SW480 (cell line): Measurements from ENCODE around the gene LRRFIP2.
"Not testable (repeated sequence)": the region's sequence is repeated elsewhere in the genome, so short reads cannot be mapped to it uniquely, and the experiment has no call there.

ENCODE experiments used
- DNase-seq: peaks from one replicate; pipeline ENCODE4 v3.0.0-alpha.2; 2016; ENCODE audit warnings: low spot score

LRRFIP2 gene

DNA sequence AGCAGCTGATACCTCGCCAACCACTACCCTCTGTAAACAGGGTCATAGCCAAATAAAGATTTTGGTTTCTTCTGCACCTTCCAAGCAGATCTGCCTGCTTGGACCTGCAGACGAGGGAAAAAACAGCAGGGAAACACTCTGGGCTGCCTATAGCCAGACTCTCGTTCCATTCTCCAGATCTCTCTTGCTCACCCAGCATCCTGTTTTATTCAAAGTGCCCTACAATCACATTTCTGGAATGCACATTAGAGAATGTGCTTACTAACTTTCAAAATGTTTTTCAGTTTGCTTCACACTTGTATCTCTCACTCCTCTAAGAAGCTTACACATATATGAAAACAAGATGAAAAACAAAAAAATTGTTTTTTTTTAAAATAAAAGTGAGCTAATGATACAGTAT is 109.6 kb downstream of the LRRFIP2 start:
- DNase-seq = no peak

DNA sequence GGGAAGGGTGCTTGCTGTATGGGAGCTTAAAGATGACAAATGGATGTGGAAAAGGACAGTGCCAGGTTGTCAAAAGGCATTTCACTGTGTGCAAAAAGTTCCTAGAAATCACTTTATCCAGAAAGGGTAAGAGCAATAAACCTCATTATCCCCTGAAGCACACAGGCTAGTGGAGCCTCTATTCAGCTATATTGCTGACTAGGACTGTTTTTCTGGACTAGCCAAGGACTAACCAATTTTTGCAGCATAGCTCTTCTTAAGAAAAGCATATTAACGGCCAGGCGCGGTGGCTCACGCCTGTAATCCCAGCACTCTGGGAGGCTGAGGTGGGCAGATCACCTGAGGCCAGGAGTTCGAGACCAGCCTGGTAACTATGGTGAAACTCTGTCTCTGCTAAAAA is 116.3 kb downstream of the LRRFIP2 start:
- no peak for DNase-seq

DNA sequence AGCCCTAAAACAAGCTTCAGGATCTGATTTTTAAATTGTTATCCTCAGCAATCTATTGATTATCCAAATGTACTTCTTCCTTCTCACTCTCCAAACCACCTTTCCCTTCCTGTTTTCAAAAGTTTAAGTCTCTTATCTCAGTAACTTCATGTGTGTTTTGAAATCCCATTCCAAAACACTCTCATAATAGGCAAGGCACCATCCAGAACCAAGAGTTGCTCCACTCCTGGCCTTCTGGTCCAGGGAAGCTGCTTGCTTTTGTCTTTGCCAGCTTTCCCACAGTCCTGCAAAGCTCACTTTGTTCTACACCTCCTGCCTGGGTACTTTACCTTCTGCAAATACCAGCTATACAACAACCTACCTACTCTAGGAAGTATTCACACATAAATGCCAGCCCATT is 117.6 kb downstream of the LRRFIP2 start:
- no peak for DNase-seq

DNA sequence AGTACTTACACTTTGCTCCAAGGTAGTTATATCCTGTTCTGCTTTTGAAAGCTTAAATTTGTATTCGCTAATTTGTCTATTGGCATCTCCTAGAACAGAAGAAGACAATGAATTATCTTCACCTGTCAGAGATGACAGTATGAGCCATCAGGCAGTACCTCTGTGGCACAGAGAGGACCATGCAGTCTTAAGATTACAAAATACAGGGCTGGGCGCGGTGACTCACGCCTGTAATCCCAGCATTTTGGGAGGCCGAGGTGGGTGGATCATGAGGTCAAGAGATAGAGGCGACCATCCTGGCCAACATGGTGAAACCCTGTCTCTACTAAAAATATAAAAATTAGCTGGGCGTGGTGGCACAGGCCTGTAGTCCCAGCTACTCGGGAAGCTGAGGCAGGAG is 119.3 kb downstream of the LRRFIP2 start:
- not testable (repeated sequence) for DNase-seq

DNA sequence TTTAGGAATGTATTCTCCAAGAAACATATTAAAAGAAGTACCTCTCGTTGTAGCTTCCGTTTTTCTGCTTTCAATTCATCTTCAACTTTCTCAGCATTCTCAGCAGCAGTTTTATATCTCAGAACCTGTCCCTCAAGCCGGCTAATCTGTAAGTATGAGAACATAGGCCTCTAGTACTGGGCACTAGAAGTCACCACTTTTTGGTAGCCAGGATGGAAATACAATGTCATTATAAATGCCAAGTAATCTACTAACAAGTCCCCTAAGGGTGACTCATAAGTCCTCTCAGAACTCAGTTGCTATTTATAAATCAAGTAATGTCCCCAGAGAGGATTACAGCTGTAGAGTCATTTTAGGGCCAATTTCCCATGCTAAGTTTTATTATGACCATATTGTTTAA is 120.0 kb downstream of the LRRFIP2 start:
- no peak for DNase-seq

DNA sequence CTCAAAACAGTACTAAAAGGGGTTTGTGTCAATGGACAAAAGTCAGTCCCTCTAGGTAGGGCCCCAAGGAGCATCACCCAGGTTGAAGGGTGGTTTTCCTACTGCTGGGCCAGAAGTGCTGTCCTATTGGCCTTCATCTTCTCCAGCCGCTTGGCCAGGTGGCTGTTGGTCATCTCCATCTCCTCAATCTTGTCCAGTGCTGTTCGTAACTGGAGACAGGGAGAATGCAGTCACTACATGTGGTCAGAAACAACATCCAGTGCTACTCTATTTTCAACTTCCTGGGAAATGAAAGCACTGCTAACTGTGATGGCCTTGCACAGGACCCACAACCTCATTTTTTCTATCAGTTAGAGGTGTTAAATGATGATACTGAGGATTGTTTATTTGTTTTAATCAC is 120.6 kb downstream of the LRRFIP2 start:
- no peak for DNase-seq

DNA sequence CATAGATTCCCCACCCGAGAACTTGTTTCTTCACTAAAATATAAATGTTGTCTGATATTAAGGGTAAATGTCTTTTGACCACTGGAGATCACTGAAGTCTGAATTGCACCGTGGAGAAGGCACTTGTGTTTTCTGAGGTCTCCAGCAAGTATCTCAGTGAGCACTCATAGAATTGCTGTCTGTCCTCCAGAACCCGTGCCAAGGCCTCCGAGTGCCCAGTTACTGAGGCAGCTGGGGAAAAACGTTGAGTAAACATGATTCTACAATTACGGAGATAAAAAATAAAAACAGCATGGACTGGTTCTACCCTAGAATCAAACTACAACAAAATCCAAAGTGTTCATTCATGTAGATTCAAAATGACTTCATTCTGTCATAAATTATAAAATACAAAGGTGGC is 121.0 kb downstream of the LRRFIP2 start:
- no peak for DNase-seq

DNA sequence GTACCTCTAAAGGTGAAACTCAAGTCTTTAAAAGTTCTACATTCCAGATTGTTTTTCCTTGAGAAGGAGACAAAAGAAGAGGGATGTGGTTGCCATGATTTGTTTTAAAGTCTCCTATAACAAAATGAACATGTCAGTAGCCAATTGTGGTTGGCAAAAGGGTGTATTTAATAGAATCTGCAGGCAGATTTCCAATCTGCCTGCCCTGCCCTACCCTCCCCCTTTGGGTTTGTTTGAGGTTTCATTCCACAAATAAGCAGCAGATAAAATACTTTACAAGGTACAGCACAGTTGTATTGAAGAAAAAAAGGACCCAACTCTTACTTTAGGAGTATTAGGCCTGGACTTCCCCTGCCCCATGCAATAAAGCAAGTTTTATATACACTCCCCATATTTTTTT is 121.5 kb downstream of the LRRFIP2 start:
- DNase-seq = no peak

DNA sequence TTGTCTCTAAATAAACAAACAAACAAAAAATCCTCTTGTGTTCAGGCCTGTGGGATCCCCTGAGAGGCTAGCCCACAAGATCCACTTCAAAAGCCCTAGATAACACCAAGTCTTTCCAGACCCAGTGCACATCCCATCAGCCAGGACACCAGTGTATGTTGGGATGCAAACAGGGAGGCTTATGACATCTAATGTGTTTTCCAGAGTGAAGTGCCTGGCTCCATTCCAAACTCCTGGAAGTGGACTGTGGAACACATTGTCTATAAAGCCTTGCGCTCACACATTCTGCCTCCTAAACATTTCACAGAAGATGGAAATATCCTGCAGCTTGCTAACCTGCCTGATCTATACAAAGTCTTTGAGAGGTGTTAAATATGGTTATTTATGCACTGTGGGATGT is 124.1 kb downstream of the LRRFIP2 start:
- DNase-seq = no peak

DNA sequence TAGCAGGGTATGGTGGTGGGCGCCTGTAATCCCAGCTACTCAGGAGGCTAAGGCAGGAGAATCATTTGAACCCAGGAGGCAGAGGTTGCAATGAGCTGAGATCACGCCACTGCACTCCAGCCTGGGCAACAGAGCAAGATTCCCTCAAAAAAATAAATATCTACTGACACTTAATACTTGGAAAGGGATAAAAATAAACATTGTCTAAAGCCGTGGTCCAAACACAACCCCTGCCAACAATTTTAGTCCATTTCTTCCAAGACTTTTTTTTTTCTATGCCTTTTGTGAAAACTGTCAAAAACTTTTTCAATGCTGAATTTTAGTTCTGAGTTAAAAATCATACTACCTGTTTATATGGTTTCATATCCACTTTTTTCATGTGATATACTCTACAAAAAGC is 131.7 kb downstream of the LRRFIP2 start:
- DNase-seq = not testable (repeated sequence)

DNA sequence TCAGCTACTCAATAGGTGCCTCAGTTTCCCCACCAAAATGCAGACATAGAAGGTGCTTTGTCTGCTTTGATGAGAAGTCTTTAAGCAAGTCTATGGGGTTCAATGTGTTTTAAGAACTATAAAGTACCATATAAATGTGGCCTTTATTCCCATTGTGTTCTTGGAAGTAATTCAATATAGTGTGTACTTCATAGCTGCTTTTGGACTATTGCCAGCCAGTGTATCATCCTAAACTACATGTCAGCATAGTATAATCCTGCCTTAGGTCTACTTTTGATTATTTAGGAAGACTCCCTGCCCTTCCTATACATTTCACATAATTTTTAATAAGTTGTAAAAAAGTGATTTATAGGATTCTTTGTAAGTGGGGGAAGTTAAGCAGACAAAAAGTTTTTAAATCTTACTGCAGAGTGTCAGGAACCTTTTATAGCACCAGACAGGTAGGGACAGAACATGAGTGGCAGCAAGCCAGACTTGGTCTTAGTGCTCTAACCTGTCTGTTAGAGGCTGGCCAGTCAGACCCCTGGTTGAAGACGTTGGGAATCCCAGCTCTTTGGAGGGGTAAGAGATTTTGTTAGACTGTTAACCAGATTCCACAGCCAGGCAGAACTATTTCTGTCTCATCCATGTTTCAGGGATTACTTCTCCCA is 132.7 kb downstream of the LRRFIP2 start:
- no peak for DNase-seq

DNA sequence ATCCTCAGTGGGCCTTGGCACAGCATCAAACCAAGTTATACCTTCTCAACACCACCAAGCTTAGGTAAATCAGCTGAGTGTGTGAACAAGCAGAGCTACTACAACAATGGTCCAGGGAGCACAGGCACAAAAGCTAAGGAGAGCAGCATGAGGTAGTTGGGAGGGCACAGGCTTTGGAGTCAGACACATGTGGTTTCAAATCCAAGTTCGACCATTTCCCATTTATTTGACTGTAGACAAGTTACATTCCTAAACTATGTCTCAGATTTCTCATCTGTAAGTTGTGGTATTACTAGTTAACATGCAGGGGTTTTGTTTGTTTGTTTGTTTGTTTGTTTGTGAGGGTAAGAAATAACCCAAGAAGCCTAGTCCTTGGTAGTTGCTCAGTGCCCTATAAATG is 134.2 kb downstream of the LRRFIP2 start:
- DNase-seq = no peak

DNA sequence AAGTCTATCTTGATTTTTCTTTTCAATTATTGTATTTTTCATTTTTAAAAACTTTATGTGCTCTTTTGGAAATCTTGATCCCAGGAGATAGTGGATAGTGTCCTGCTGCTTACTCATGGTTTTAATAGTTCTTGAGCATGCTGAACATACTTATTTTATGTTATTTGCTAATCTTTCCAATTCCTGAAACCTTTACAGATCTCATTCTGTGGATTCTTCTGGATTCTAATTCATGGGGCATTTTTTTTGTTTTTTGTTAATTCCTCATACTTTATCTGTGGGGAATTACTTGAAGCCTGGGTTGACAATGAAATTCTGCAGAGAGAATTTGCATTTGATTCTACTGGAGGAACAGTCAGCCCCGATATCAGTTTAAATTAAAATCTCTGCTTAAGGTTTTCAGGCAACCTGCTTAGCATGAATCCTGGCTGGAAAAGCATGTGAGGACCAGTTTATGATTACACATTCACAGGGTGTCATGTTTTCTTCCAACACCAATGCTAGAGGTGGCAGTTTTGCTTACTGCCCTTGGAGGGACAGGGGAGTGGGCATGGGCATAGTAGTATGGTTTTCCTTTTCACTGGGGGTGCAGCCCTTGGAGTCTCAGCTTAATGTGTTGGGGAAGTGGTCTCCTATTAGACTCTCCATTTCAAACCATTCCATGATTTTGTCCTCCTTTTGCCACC is 135.1 kb downstream of the LRRFIP2 start:
- no peak for DNase-seq

DNA sequence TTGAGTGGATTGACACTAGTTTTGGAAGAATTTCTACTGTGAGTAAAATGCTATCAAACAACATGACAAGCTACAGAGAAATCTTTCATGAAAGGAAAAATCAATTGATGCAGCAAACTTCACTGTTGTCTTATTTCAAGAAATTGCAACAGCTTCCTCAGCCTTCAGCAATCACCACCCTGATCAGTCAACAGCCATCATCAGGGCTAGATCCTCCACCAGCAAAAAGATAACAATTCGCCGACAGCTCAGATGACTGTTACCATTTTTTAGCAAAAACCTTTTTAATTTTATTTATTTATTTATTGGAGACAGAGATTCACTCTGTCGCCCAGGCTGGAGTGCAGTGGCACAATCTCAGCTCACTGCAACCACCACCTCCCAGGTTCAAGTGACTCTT is 137.0 kb downstream of the LRRFIP2 start:
- DNase-seq = no peak

DNA sequence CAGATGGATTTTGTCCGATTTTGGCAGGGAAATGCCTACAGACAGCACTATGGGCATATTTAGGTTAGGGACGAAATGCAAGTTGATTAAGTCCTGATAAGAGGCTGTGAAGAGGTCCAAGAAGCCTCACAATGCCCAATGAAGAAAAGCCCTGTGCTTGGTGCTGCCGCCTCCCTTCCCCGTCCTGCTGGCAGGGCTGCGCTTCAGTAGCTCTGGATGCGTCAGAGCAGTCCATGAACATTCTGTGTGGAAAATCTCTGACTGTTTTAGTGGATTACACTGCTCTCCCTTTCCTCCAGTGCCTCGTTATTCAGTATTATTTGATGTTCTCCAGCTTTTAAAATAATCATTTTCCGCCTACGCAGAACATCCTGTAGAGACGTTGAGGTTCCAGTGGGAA is 141.4 kb downstream of the LRRFIP2 start:
- no peak for DNase-seq

DNA sequence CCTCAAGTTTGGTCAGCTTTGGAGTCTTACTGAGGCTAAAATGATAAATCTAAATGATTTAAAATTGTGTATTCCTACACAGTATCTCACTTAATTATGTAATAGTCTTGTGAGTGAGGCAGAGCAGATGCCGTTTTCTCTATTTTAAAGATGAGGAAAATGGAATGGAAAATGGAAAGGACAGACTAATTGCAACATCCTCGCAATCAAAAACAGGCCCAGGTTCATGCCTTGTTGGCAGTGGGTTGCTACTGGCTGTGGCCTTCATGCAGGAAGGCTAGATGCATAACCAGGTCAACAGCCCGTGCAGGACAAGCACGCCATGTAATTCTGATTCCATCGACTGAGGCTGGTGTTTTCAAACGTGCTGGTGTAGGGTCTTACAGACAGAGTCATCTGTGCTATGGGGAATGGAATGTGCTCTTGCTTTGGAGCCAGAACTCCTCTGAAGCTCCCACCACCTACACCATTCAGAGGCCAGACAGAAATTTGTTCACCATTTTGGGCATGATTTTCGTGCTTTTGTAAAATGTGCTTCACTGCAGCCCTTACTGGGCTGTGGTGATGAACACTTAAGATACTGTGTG is 143.2 kb downstream of the LRRFIP2 start:
- DNase-seq = no peak

DNA sequence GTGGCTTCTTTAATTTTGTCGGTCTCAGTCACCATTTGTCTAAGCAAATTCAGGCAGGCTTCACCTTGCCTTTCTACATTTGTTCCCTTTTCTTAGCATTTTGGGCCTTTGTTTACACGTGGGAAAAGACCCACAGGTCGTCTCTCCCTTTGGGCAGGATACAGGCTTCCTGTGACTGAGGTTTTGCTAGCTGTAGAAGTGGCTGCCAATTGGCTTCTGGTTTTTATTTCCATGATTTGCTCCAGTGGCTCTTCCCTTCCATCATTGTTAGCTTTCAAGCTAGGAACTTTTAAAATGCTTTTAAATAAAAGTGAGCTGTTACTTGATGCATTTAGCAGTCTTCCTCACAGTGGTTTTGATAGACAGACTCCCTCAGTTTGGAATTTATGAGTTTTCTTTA is 143.8 kb downstream of the LRRFIP2 start:
- no peak for DNase-seq

DNA sequence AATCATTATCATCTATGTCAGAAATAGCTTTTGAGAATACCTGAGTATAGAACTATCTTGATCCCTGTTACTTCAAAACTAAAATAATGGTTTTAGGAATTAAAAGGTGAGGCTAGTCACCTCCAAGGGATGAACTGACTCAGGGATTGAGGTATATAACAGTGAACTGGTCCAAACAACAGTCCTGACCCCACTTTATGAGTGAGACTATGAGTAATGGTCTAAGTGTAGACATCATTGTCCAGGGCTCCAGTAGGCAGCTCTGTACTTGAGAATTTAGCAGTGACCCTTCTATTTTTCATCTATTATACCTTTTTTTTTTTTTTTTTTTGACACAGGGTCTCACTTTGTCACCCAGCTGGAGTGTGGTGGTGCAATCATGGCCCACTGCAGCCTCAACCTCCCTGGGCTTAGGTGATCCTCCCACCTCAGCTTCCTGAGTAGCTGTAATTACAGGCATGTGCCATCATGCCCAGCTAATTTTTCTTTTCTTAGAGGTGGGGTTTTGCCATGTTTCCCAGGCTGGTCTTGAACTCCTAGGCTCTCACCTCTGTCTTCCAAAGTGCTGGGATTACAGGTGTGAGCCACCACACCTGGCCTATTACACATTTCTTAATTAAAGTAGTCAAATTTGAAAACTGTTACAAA is 144.7 kb downstream of the LRRFIP2 start:
- DNase-seq = no peak

DNA sequence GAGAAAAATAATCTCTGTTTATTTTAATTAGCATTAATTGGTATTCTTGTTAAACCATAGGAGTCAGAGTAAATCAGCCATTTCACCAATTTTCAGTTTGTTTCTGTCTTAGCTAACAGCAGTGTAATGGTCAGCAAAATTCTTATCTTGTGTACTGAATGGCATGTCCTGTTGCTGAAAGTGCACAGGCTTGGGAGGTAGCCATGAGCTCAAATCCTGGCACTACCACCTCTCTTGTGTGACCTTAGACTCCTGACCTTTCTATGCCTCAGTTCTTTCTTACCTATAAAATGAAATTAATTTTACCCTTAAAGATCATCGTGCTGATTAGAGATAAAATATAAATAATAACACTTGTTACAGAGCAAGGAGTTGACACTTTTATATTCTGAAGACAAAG is 145.3 kb downstream of the LRRFIP2 start:
- DNase-seq = no peak

DNA sequence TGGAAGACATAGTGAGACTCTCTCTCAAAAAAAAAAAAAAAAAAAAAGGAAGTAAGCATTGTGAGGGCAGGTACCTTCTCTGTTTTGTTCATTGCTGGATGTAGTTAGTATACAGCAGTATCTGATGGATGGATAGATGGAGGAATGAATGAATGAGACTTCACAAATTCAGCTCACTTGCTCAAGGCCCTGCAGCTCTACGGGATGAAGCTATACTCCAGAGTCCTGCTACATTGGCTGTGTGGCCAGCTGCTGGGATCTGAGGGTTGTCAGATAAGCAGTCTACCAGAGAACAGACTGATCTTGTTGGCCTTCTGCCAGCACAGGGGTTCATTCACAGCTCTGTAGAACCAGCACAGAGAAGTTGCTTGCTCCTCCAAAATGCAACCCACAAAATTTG is 146.1 kb downstream of the LRRFIP2 start:
- DNase-seq = no peak

DNA sequence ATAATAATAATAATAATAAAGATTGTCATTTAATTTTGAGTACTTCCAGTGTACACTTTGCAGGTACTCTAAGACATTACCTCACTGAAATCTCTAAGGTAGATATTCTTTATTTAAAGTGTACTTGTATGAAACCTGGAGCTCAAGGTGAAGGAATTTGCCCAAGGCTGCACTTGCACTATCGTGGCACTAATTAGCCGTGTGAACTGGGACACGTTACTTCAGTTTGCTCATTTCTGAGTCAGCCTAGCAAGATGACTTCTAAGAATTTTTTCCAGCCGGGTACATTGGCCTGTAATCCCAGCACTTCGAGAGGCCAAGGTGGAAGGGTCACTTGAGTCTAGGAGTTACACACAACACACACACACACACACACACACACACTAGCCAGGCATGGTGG is 147.5 kb downstream of the LRRFIP2 start:
- DNase-seq = no peak

DNA sequence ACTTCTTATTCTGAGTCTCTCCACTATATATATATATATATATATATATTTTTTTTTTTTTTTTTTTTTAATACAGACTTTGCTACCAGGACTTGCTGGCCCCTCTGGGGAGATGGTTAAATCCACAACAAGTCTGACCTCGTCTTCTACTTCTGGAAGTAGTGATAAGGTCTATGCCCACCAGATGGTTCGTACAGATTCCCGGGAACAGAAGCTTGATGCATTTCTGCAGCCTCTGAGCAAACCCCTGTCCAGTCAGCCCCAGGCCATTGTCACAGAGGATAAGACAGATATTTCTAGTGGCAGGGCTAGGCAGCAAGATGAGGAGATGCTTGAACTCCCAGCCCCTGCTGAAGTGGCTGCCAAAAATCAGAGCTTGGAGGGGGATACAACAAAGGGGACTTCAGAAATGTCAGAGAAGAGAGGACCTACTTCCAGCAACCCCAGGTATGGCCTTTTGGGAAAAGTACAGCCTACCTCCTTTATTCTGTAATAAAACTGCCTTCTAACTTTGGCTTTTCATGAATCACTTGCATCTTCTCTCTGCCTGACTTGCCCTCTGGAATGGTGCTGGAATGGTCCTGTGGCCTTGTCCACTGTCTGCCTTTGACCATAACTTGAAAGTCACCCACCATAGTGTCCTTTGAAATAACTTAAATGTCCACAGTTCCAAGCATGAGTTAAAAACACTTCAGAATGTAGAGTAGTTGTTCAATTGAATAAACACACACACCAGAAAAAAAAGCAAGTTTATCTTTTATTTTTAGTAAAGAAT is 148.6 kb downstream of the LRRFIP2 start:
- no peak for DNase-seq
